Tibial nerve (tissue), 4 donors: Measurements from ENCODE around the gene STARD3. TPM values are rescaled to one million over a fixed set of nuclear protein-coding genes. Genes with fewer than 3 reads are reported as not detected.

Experiments
- DNase-seq, 2 donors: peaks; one replicate each; pipeline ENCODE4 v3.0.0-alpha.2; 2019; ENCODE audit warnings: low spot score in 2 of 2
- H3K27ac ChIP-seq, 4 donors: fragments of 200-600 bp; sonication (generic) in 3 of 4; one replicate each; pipeline ENCODE4 v1.5.1; 2017 to 2019; ENCODE audit warnings: mild to moderate bottlenecking in 1 of 4
- H3K27me3 ChIP-seq, 2 donors: fragments of 200-600 bp; sonication (generic) in 1 of 2; one replicate each; pipeline versions ENCODE4 v1.5.1 to v1.6.0; 2017 to 2019
- H3K36me3 ChIP-seq, 3 donors: fragments of 200-600 bp; sonication (generic); one replicate each; pipeline ENCODE4 v1.5.1; 2018 to 2019
- H3K4me1 ChIP-seq, 4 donors: fragments of 200-600 bp; sonication (generic) in 3 of 4; one replicate each; pipeline ENCODE4 v1.5.1; 2017 to 2019
- H3K4me3 ChIP-seq, 4 donors: fragments of 200-600 bp; sonication (generic) in 3 of 4; one replicate each; pipeline ENCODE4 v1.5.1; 2017 to 2019; ENCODE audit warnings: mild to moderate bottlenecking in 1 of 4, moderate library complexity in 1 of 4
- H3K9me3 ChIP-seq, 4 donors: fragments of 200-600 bp; sonication (generic) in 3 of 4; one replicate each; pipeline ENCODE4 v1.5.1; 2017 to 2019
- EP300 ChIP-seq, 2 donors: sonication (generic); formaldehyde crosslinking; IDR thresholded peaks; one replicate each; pipeline ENCODE4 v1.6.1; 2017; ENCODE audit warnings: antibody characterized with exemption in 2 of 2, mild to moderate bottlenecking in 1 of 2
- POLR2A ChIP-seq, 2 donors: fragments of 450-650 bp; IDR thresholded peaks; one replicate each; pipeline ENCODE4 v1.6.1; 2017; ENCODE audit warnings: antibody characterized with exemption in 2 of 2, mild to moderate bottlenecking in 2 of 2, moderate library complexity in 2 of 2
- WGBS, 2 donors: methylation state at CpG; one replicate each; pipeline ENCODE4 v1.1.5; 2018; 5-methylcytosine and 5-hydroxymethylcytosine counted together
- total RNA-seq, 4 donors: library from RNA; depleted of rRNA; stranded (reverse); fragments of >200 nt; gene quantifications; one replicate each; pipeline ENCODE4 v1.1.0, GENCODE V29; 2016
- TF ChIP-seq, protein P1 (sequence below), 5 experiments: fragments of 200-600 bp in 3 of 5; fragments of 450-650 bp in 2 of 5; sonication (generic) in 3 of 5; IDR thresholded peaks; one replicate each; pipeline ENCODE4 v1.5.1; 2016 to 2019; ENCODE audit warnings: antibody characterized with exemption in 5 of 5, mild to moderate bottlenecking in 3 of 5, moderate library complexity in 2 of 5

Gene STARD3
- total RNA-seq, 4 donors from 2014 or later: 85.3 to 170 (median 108) TPM

DNA sequence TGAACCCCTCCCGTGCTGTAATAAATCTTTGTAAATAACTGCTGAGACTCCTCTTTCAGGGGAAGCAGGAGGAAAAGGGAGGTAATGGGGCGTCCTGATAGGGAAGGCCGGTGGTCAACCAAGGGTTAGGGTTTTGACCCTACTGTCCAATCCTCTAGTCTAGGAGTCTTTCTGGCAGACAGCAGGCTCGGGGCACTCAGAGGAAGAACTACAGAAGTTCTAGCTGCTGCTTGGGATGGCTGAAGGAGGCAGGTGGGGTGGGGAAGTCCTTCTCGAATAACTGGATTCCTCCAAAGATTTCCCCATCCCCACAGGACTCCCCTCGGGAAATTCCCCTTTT, 387 bp upstream of the STARD3 start:
- WGBS, 2 donors: 17 to 24% methylated on average over 6 of the region's 6 CpGs
- no peak for TF ChIP-seq POLR2A (IDR thresholded peaks at IDR 0.05)
- H3K4me1 ChIP-seq: peaks cover 0 to 94% (median 45%) of the 10 kb centered on the region in 4 donors
- peak overlapping the region; percentile 90 to 96 (median 92) for H3K27ac ChIP-seq
- H3K9me3 ChIP-seq: no peaks in the 10 kb centered on the region
- peak overlapping the region; percentile 62 to 95 (median 76) for H3K4me3 ChIP-seq
- H3K27me3 ChIP-seq: peaks cover 0 to 2% of the 10 kb centered on the region in 2 donors
- no peak for DNase-seq
- no peaks in the 10 kb centered on the region for H3K36me3 ChIP-seq

DNA sequence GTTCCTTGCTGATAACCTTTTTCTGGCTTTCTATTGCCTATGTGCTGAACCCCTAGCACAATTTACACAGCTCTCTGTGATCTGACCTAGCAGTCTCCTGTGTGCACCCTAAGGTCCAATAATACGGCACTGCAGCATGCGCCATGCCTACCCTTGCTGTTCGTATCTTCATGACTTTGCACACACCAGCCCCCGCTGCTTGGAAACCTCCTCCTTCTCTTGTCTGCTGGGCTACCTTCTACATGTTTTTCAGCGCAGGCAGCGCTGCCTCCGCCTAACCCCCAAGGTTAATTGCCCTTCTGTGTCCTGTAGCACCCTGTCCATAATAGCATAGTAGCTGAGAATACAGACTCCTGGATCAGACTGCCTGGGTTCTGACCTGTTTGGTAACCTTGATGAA, 1.4 kb downstream of the STARD3 start:
- Histone ChIP-seq H3K27me3 (no peaks in the 10 kb centered on the region), H3K27ac (peak overlapping the region in 2 of 4 donors; percentile 90 to 96), H3K4me3 (peak overlapping the region; percentile 62 to 95 (median 76)), H3K9me3 (no peaks in the 10 kb centered on the region), H3K36me3 (no peaks in the 10 kb centered on the region), H3K4me1 (peaks cover 0 to 94% (median 52%) of the 10 kb centered on the region in 4 donors)
- 72 to 86% methylated on average over 7 of the region's 7 CpGs for WGBS, 2 donors
- no peak for TF ChIP-seq EP300 (IDR thresholded peaks at IDR 0.05)
- TF ChIP-seq POLR2A (IDR thresholded peaks at IDR 0.05): no peak
- TF ChIP-seq, protein P1, sequence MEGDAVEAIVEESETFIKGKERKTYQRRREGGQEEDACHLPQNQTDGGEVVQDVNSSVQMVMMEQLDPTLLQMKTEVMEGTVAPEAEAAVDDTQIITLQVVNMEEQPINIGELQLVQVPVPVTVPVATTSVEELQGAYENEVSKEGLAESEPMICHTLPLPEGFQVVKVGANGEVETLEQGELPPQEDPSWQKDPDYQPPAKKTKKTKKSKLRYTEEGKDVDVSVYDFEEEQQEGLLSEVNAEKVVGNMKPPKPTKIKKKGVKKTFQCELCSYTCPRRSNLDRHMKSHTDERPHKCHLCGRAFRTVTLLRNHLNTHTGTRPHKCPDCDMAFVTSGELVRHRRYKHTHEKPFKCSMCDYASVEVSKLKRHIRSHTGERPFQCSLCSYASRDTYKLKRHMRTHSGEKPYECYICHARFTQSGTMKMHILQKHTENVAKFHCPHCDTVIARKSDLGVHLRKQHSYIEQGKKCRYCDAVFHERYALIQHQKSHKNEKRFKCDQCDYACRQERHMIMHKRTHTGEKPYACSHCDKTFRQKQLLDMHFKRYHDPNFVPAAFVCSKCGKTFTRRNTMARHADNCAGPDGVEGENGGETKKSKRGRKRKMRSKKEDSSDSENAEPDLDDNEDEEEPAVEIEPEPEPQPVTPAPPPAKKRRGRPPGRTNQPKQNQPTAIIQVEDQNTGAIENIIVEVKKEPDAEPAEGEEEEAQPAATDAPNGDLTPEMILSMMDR (IDR thresholded peaks at IDR 0.05): no peak
- DNase-seq: no peak

DNA sequence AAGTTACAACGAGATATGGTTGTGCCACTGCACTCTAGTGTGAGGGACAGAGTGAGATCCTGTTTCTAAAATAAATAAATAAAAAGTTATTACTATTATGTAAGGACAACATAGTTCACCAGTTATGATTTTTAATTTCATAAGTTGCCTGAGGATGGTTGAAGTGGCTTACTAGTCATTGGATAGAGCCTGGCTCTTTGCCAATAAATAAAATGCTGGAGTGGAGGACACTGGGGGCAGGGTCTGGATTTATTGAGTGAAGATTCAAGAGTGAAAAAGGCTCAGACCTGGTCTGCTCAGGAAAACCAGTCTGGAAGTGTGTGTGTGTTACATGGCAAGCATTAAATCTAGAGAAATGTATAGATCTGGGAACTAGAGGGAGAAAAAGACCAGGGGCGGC, 2.1 kb downstream of the STARD3 start:
- whole genome bisulfite sequencing, 2 donors: 62 to 68% methylated on average over 2 of the region's 2 CpGs
- TF ChIP-seq EP300 (IDR thresholded peaks at IDR 0.05): no peak
- no peak for TF ChIP-seq POLR2A (IDR thresholded peaks at IDR 0.05)
- TF ChIP-seq, protein P1 (IDR thresholded peaks at IDR 0.05): no peak
- H3K36me3 ChIP-seq: no peaks in the 10 kb centered on the region
- no peak overlapping the region for H3K4me3 ChIP-seq
- DNase-seq: no peak
- H3K27me3 ChIP-seq: no peaks in the 10 kb centered on the region
- peaks cover 0 to 94% (median 51%) of the 10 kb centered on the region in 4 donors for H3K4me1 ChIP-seq
- H3K9me3 ChIP-seq: no peaks in the 10 kb centered on the region
- peak overlapping the region in 2 of 4 donors; percentile 72 to 78 for H3K27ac ChIP-seq

DNA sequence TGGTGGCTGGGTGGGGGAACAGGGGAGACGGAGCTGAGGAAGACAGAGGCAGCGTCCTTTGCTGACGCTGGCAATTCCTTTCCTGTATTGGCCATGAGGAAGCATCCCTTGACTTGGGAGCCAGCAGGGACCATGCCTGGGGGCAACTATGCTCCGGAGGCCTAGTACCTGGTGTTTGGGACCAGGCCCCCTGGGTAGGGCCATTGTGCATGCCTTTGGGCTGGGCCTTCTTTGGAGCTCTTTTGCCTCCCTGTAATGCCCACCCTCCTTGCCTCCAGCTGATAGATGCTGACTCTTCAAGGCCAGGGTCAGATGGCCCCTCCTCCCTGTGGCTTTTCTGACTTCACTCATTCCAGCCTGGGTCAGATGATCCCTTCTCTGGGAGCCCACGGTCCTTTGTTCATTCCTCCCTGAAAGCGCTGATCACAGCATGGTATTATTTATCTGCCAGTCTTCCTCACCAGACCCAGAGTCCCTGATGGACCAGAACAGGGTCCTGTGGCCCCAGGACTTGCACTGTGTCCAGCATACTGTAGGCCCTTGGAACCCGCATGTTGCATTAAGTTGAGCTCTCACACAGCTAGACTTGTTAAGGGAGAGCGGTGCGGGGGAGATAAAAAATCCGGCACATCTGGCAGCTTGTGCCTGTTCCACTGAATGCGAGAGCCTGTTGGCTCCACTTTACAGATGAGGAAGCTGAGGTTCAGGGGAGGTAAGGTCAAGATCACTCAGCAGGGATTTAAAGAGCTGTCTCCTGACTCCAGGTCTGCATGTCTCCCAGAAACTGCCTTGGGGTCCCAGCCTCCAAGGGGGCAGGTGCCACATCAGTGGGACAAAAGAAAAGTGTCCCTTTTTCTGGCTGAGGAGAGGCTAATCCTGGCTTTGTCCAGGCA, 2.9 kb downstream of the STARD3 start:
- Histone ChIP-seq H3K4me1 (peaks cover 0 to 92% (median 50%) of the 10 kb centered on the region in 4 donors), H3K27me3 (no peaks in the 10 kb centered on the region), H3K9me3 (no peaks in the 10 kb centered on the region), H3K36me3 (no peaks in the 10 kb centered on the region), H3K27ac (peak overlapping the region in 2 of 4 donors; percentile 72 to 78), H3K4me3 (no peak overlapping the region)
- TF ChIP-seq POLR2A (IDR thresholded peaks at IDR 0.05): no peak
- TF ChIP-seq, protein P1 (IDR thresholded peaks at IDR 0.05): no peak
- TF ChIP-seq EP300 (IDR thresholded peaks at IDR 0.05): peak in 1 of 2 donors; percentile 26
- WGBS, 2 donors: 67 to 70% methylated on average over 11 of the region's 11 CpGs
- DNase-seq: no peak

DNA sequence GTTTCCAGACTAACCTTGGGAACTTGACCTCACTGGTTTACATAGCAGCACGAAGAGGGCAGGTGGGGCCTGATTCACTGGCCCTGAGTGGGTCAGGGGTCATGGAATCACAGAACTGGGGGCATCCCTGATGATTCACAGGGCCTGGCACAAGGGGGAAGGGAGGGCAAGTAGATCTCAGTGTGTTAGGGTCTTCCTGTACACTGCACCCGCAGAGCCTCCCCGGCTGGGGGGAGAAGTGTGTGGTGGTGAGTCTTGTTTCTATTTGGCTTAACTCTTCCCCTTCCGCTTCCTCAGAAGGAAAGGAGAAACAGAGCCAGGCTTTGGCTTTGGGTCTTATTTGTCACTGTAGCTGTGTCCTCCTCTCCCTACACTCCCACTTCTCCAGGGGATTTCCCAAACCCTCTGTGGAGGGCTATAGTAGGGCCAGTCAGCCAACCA, 3.7 kb downstream of the STARD3 start:
- no peak for TF ChIP-seq POLR2A (IDR thresholded peaks at IDR 0.05)
- TF ChIP-seq, protein P1 (IDR thresholded peaks at IDR 0.05): no peak
- TF ChIP-seq EP300 (IDR thresholded peaks at IDR 0.05): no peak
- Histone ChIP-seq H3K9me3 (no peaks in the 10 kb centered on the region), H3K4me1 (peaks cover 0 to 87% (median 50%) of the 10 kb centered on the region in 4 donors), H3K4me3 (no peak overlapping the region), H3K36me3 (no peaks in the 10 kb centered on the region), H3K27ac (peak overlapping the region in 2 of 4 donors; percentile 72 to 78), H3K27me3 (no peaks in the 10 kb centered on the region)
- WGBS, 2 donors: 21 to 37% methylated on average over 4 of the region's 4 CpGs
- no peak for DNase-seq
